Measurements from ENCODE around the gene NXPH3.
"Not testable (repeated sequence)": the region's sequence is repeated elsewhere in the genome, so short reads cannot be mapped to it uniquely, and the experiment has no call there.

DNA sequence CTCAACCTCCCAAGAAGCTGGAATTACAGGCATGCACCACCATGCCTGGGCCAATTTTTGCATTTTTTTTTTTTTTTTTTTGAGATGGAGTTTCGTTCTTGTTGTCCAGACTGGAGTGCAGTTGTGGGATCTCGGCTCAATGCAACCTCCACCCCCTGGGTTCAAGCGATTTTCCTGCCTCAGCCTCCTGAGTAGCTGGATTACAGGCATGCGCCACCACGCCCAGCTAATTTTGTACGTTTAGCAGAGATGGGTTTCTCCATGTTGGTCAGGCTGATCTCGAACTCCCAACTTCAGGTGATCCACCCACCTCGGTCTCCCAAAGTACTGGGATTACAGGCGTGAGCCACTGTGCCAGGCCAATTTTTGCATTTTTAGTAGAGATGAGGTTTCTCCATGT is 24.9 kb upstream of the NXPH3 start:
- not testable (repeated sequence) for TF ChIP-seq POLR2AphosphoS5 (IDR thresholded peaks at IDR 0.05; ENCODE audit: borderline replicate concordance, low read depth, low read length); FOXP2 (optimal IDR thresholded peaks at IDR 0.05; ENCODE audit: control extremely low read depth, extremely low read length, insufficient read depth); EZH2 (IDR thresholded peaks at IDR 0.05)

Measured in SK-N-MC (cell line).